GM12872 (cell line): Measurements from ENCODE around the gene CALY.

ENCODE experiments used
- CTCF ChIP-seq: IDR thresholded peaks from 3 replicates; pipeline ENCODE4 v1.5.1; 2011; ENCODE audit warnings: low read depth, mild to moderate bottlenecking, low read length, moderate library complexity; ENCODE audit not compliant: insufficient read depth

The CALY gene

GRCh38 chr10:133292919-133293809 lies 43.5 kb downstream of the CALY start:
- TF ChIP-seq CTCF: no peak

GRCh38 chr10:133289761-133290160 lies 46.9 kb downstream of the CALY start:
- TF ChIP-seq CTCF: no peak

GRCh38 chr10:133287832-133288500 lies 48.7 kb downstream of the CALY start:
- no peak for TF ChIP-seq CTCF

GRCh38 chr10:133286366-133286765 lies 50.3 kb downstream of the CALY start:
- no peak for TF ChIP-seq CTCF

GRCh38 chr10:133285217-133285616 lies 51.5 kb downstream of the CALY start:
- TF ChIP-seq CTCF: no peak

- no peak for TF ChIP-seq CTCF
Observed at GRCh38 chr10:133283931-133284330, 52.8 kb downstream of the CALY start.

- no peak for TF ChIP-seq CTCF
Observed at GRCh38 chr10:133282846-133283390, 53.8 kb downstream of the CALY start.
